HFF-Myc (cell line): Measurements from ENCODE around the gene OGFRL1.

ENCODE experiments used
- DNase-seq: peaks from one replicate; pipeline ENCODE4 v3.0.0-alpha.2; 2011; ENCODE audit warnings: low read depth; ENCODE audit errors: extremely low read depth
- H3K4me3 ChIP-seq: replicated peaks from 2 replicates; pipeline ENCODE4 v1.5.1; 2011; ENCODE audit warnings: low read depth, mild to moderate bottlenecking, control low read depth, low read length
- CTCF ChIP-seq: IDR thresholded peaks from 2 replicates; pipeline ENCODE4 v1.5.1; 2012; ENCODE audit warnings: mild to moderate bottlenecking, low read depth, low read length, control low read depth; ENCODE audit errors: missing control alignments

Gene OGFRL1

GRCh38 chr6:71250099-71250602, 38.5 kb upstream of the OGFRL1 start:
- H3K4me3 ChIP-seq, result no peak overlapping the region
- no peak for TF ChIP-seq CTCF
- DNase-seq, result peak; percentile 38

GRCh38 chr6:71252410-71252809, 36.2 kb upstream of the OGFRL1 start:
- no peak for TF ChIP-seq CTCF
- DNase-seq, result no peak
- no peak overlapping the region for H3K4me3 ChIP-seq

- H3K4me3 ChIP-seq, result no peak overlapping the region
- DNase-seq, result no peak
- TF ChIP-seq CTCF, result no peak
These were observed 35.7 kb upstream of the OGFRL1 start for GRCh38 chr6:71252960-71253359.

GRCh38 chr6:71254323-71254722, 34.3 kb upstream of the OGFRL1 start:
- no peak for TF ChIP-seq CTCF
- no peak overlapping the region for H3K4me3 ChIP-seq
- no peak for DNase-seq

- no peak overlapping the region for H3K4me3 ChIP-seq
- TF ChIP-seq CTCF, result no peak
- DNase-seq, result no peak
These were observed 30.3 kb upstream of the OGFRL1 start for GRCh38 chr6:71258078-71258866.

GRCh38 chr6:71259888-71260604, 28.6 kb upstream of the OGFRL1 start:
- DNase-seq, result no peak
- H3K4me3 ChIP-seq, result no peak overlapping the region
- TF ChIP-seq CTCF, result no peak
